GM12891 (cell line): ENCODE data around the gene LHX4.

Experiments used
- POLR2A ChIP-seq: IDR thresholded peaks from 2 replicates; pipeline ENCODE4 v1.6.1; 2011; ENCODE audit warnings: low read depth, low read length, control low read depth
- POLR2AphosphoS5 ChIP-seq: IDR thresholded peaks from 2 replicates; pipeline ENCODE4 v1.6.1; 2011; ENCODE audit warnings: low read depth, low read length, control low read depth
- SPI1 ChIP-seq: IDR thresholded peaks from 2 replicates; pipeline ENCODE4 v1.6.1; 2011; ENCODE audit warnings: low read depth, low read length, control low read depth
- TAF1 ChIP-seq: IDR thresholded peaks from 2 replicates; pipeline ENCODE4 v1.6.1; 2011; ENCODE audit warnings: low read depth, low read length, control low read depth

- no peak for TF ChIP-seq POLR2A
- TF ChIP-seq POLR2AphosphoS5, result no peak
- no peak for TF ChIP-seq TAF1
- no peak for TF ChIP-seq SPI1
These were observed 47.9 kb upstream of the LHX4 start for GRCh38 chr1:180181996-180182642.
